NCI-H2171 treated with DMSO at 0.1 percent for 48 hours (cell line): ENCODE data around the gene NAV2.

Experiments used
- DNase-seq: peaks from one replicate; lab custom pipeline; 2025; lab: John Stamatoyannopoulos, UW

NAV2 gene

DNA sequence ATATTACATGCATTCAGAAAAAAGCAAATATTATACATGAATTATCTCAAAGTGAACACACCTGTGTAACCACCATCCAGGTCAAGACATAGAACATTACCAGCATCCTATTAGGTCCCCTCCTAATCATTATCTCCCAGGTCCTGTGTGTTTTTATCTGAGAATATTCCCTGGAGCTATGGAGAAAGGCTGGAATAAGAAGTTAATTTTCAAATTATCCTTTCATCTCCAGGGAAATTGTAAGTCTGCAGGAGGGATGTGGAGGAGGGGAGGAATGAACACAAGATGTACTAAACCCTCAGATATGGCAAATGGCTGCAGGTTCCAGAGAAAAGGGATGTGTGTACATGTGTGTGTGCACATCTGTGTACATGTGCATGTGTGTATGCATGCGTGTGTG lies 25.2 kb upstream of the NAV2 start:
- DNase-seq = no peak

DNA sequence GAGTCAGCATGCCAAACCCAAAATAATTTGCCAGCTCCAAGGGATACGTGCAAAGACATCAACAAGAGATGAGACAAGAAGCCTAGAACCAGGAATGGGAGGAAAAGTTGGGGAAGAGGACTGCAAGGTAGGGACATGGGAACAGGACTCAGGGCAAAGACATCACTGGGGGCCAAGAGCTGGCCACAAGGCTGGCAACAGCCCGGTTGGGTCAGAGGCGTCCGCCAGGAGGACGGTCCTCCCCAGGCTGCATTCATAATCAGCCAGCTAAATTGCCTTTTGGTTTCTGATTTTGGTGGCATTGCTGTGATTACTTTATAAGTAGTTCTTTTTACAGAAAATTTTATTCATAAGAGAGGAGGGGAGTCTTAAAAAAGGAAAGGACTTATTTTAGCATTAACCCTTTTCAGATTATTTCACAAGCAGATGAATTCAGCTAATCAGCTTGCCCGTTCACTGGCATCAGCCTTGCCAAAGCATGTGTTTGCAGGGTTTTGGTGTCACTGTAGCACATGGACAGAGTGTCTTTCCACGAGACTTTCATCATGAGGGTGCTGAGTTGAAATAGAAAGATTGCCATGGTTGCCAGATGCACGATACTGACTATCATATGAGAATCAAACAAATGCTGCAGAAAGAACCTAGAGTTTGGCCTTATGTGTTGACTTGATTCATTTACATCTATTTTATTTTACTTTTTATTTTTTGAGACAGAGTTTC lies 23.2 kb upstream of the NAV2 start:
- DNase-seq = no peak

DNA sequence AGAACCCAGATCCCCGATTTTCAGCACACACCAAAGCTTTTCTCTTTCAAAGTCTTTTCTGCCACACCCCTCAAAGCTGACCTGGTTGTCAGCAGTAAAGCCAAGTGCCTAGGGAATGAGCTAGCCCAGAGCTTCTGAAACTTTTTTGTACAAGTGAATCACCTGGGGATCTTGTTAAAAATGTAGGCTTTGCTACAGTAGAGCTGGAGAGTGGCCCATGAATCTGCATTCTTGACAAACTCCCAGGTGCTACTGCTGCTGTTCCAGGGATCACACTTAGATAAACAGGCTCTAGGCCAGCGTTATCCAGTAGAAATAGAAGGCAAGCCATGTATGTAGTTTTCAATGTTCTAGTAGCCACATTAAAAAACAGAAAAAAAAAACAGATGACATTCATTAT lies 21.8 kb upstream of the NAV2 start:
- DNase-seq = no peak

DNA sequence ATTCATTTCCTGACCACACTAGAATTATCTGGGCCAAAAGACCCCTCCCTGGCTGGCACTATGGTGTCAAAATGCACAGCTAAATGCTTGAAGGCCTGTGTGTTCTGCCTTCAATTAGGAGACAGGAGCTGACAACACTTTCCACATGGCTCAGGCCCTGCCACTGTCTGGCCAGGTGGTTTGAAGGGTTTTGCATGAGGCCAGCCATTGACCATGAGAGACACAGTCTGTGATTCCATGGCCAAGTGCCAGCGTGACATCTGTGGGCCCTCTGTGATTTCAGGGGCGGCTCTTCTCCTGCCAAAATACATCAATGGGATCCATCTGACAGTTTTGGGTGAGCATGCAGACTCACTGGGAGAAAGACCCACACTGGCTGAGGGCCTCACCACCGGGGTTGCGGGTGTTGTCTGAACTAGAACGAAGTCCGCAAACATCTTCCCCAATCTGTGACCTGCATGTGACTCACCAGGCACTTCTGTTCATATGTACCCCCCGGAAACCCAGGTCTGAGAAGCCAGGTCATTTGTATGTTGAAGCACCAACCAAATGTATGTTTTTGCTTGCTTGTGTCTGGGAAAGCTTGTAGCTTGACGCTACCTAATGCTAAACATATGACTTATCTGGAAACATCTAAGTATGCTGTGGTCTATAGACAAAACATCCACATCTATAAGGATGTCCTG lies 20.7 kb upstream of the NAV2 start:
- peak; percentile 32 for DNase-seq

DNA sequence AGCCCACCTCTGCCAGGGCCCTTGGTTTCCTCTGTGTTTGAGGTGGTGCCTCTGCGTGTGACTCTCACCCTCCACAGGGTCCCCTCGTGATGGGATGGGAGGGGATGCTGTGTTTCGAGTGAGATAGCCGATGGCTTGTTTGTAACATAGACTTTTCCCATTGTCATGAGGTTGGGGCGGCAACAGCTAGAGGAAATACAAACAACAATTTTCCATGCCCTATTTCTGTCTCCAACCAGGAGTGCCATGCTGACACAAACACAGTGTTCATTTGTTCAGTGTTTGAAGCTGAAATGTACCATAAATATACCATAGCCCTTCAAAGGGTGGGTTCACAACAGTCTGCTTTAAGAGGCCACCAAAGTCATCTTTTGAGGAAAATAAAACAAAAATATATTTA lies 19.5 kb upstream of the NAV2 start:
- no peak for DNase-seq

DNA sequence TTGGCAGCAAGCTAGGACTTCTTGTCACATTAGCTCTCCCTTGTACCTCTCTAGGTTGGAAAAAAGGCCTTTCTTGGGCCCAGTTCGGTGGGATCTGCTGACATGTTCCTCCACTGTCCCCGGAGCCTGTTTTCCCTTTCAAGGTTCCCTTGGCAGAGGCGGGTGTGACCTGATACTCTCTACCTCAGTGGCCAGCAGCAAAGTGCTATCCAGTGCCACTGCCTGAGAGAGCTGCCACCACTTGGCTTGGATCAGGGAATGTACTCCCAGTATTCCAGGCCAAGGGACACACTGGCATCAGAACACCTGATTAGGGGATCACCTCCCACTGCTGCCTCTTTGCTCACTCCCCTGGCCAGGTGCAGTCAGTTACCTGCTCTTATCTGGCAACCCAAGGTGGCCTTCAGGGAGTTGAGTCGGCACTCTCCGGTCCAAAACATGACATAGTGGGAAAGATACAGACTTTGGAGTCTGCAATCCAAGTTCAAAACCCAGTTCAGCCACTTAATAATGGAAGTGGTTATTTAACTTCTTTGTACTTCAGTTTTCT lies 17.8 kb upstream of the NAV2 start:
- no peak for DNase-seq

DNA sequence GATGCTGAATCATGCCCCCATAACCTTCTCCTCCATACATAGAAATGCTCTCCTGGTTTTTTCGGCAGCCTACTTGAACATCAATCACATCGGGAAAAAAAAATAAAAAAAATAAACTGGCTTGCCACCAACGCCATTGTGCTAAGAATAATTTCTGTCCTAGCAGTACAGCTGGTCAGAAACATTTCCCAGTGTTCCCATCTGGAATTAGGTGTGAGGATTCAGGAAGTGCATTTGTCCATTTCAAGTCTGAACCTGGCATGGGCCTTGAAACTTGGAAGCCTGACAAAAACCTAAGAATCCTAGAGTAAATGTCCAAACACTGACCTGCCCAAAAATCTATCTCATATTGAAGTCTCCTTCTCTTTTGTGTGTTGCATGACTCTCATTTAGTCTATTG lies 16.6 kb upstream of the NAV2 start:
- DNase-seq = no peak

DNA sequence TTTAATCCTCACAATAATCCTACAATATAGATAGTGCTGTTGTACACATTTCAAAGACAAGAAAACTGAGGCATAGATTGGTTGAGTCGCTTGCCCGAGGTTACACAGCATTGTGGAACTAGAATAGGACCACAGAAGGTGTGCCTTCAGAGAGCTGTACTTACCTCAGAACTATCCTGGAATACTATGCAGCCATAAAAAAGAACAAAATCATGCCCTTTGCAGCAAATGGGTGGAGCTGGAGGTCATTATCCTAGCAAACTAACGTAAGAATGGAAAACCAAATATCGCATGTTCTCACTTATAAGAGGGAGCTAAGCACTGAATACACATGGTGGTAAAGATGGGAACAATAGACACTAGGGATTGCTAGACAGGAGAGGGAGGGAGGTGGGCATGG lies 15.7 kb upstream of the NAV2 start:
- no peak for DNase-seq

DNA sequence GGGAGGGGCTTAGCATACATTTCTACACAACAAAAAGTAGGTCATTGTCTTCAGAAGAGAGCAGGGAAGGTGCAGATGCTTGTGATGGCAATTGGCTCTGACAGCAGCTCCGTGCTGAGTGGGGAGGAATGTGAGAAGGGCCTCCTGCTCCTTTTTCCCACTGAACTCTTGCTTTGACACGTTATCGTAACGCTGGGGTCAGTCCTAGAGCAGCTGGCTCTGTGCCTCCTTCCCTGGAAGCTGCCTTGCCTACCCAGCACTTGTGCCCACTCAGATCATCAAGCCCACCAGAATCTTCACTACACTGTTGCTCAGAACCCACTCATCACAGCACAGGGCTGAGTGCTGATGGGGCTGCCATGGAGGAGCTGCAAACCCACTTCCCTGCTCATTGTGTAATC lies 14.9 kb upstream of the NAV2 start:
- no peak for DNase-seq

DNA sequence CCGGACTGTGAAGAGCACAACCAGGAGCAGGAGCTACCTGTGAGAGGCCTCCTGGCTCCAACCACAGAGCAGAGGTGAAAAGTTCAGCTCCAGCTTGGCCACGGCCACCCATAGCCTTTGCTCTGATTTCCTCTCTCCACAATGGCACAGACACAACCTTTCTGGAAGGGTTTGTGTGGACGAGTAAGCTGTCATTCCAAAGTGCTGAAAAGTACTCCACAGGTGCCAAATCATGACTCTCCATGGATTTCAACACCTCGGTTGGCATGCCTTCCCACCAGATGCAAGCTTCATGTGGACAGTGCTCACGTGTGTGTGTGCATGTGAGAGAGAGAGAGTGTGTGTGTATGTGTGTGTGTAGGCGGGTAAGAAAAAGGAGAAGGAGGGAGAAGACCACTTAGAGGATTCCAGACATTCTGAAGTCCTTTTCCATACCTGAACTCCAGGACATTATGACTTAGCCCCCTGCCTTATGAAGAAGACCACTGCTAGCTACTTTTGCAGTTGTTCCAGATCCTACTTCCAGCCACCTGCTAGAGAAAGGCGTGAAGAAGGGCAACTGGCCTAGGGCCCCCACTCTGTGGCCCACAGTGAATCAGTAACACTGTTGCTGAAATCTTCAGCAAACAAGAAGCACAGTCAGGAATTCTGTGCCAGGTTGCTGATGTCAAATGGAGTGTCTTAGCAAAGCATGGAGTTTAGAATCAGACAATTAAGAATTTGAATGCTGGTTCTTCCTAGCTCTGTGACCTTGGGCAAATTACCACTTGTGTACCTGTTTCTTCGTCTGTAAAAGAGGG lies 13.9 kb upstream of the NAV2 start:
- no peak for DNase-seq

DNA sequence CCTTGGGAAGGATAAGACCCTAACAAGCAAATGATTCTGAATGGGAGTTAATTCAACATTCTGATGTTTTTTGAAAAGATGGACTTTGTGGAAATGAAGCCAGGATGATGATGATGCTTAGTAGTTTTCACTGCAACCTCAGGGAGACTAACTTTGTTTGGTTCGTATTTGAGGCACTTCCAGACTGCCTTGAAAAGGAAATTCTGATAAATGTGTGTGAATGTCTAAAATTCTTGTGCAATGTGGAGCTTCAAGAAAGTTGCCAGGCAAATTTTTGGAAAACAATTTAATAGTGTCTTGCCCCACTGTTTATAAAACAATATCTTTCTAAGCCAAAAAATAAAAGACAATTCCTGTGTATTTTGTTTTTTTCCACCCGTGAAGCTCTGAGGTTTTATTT lies 11.2 kb upstream of the NAV2 start:
- no peak for DNase-seq

DNA sequence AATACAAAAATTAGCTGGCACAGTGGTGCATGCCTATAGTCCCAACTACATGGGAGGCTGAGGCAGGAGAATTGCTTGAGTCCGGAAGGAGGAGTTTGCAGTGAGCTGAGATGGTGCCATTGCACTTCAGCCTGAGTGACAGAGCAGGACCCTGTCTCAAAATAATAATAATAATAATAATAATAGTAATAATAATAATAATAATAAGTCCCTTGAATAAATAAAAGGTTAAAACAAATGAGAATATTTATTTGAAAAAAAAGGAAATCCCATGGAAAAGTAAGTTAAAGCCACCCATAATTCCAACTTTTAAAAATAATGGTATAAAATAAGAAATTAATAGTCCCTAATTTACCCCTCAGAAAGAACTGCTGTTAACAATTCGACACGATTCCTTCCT lies 10.0 kb upstream of the NAV2 start:
- no peak for DNase-seq

DNA sequence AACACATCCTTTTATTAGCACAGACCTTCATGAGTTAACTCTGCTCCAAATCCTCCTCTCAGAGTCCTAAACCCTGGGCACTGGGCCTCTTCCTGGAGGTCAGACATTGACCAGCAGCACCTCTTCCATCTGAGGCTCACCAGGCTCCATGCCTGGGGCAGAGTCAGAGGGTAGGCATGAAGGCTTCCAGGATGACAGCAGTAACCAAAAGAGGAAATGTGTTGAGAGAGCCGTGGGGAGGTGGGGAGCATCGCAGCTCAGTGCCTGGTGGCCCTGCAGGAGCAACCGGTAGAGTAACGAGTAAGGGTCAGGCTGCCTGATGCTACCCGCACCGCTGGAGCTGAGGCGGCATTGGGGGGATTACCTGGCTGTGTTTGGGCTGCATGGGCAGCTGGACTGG lies 9.4 kb upstream of the NAV2 start:
- no peak for DNase-seq

DNA sequence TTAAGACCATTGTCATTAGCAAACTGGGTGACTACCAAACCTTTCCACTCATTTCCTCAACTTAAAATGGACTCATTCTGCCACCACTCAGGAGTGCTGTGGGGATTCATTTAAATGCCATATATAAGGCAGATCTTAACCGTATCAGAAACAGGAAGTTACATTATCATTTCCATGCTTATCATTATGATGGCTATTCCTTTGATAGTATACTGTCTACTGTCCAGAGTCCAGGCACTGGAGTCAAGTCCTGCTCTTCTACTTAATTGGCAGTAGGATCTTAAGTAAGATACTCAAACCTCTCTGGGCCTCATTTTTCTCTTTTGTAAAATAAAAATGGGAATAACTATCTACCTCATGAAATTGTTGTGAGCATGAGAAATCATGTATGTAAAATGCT lies 8.4 kb upstream of the NAV2 start:
- DNase-seq = no peak

DNA sequence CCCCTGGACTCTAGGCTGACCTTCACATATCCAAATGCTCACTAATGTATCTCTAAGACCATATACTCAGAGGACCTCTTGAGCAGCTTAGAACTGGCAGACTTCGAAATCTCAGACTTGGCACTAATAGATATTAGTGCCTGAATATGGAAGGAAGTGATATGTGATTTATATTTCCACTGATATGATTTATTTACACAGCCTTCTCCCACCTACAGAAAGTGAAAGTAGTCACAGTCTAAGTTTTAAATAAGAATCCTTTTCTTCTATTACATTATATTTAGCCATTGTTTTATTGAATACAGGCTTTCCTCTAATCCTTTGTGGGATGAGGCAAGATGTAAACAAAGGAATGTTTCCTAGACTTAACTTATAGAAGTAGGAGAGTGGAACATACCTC lies 6.7 kb upstream of the NAV2 start:
- DNase-seq = no peak

DNA sequence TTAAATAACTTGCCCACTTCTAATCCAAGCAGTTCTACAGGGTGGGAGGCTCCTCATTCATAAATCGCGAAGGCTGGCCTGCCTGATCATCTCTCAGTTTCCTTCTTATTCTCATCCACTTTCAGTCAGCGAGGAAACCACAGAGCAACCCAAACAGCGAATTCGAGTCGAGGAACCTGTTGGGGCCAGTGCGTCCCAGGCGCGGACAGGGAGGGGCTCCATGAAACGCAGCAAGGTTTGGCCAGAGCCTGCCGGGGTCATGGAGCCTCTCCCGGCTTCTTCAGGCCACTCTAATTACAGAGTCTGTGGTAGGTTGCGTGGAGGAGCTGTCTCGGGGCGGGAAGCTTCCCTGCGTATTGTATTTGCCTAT lies 741 bp upstream of the NAV2 start:
- DNase-seq = no peak

DNA sequence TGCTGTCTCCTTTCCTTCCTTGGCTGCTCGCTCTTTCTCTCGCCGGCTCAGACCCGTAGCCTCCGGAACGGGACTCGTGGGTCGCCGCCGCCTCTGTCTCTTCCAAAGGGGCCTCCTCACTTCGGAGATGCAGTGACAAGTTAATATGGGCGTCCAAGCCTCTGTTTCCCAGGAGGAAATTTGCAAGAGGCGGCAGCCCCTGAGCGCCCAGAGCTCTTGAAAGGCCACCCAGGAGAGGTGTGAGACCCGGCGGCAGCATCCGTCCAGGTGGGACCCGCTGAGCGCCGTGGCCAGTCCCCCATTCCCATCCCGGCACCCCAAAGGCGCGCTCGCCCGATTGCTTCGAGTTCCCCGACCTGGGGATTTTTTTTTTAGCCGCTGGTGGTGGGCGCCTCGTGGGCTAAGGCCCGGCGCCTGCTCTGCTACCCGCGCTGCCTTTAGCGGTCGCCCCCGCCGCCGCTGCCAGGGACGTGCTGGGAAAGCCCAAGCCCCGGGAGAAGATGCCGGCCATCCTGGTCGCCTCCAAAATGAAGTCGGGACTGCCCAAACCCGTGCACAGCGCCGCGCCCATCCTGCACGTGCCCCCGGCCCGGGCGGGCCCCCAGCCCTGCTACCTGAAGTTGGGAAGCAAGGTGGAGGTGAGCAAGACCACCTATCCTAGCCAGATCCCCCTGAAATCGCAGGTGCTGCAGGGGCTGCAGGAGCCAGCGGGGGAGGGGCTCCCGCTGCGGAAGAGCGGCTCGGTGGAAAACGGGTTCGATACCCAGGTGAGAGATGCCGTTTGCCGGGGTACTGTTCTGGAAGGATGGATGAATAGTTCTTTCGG lies 772 bp downstream of the NAV2 start:
- DNase-seq = no peak

DNA sequence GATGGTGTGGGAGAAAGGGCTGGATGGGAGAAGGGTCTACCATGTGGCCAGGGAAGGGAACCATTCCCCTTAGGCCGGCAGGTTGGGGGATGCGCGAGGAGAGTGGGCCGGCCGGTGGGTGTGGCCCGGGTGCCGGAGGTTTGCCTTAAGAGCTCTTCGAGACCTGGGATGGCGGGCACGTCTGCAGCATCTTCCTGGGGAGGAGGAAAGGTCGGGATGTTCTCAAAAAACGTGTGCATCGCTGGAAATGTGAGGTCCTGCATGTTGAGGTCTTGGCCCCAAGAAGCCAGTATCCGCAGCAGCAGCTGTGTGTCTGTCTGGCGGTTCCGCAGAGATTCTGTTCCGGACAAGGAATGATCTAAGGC lies 1.4 kb downstream of the NAV2 start:
- no peak for DNase-seq

DNA sequence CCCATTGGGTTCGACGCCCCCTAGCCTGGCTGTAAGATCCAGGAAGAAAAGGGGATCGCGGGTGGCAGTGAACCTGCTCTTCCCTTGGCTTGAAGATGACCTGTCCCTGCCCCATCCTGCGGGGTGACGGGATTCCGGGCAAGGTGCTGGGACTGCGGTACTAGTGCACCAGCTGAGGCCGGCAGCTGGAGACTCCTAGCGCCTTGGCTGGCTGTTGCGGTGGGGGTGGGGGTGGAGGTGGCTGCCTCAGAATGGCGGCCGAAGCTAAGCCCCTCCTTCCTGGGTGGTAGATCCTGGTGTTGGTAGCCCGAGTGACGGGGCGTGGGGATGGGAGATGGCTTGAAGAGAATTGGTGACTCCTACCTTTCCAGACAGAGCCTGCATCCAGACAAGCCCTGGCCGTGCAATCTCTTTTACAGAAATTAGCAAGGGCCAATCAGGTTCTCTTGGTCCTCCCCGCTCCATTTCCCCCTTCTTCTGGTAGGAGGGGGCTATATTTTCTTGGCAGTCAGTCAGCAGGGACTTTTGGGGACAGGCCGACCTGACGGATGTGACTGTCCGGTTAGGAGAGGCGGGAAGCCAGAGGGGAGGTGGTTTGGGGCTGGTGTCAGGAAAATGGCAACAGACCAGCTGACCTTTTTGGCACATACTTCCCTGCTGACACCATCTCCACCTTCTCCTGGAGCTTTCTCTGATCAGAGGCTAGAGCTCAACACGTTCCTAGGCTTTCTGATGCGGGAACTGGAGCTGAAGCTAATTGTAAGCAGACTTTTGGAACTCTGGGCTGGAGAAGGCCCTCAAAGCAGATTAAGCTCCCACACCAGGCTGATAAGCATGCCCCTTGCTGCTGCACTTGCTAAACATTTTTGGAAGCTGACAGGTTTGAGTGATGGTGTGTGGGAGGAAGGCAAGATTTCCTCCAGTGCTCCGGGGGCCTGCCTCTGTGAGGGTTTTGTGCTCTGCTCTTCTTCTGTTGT lies 2.0 kb downstream of the NAV2 start:
- DNase-seq = peak; percentile 43

DNA sequence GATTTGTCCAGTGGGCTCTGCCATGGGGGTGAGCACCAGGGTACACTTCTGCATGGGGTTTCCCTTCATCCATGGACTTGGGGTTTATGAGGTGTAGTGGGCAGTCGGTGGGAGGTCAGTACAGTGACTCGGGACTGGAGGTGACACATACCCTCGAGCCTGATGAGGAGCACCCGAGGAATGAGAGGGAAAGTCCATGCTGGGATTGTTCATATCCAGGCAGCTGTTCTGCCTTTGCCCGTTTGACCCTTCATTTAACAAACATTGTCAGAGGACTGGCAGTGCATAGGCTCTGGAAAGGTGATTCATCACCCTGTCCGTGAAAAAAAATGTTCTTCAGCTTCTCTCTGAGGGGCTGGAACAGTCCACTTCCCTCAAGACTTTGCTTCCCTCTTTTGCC lies 2.7 kb downstream of the NAV2 start:
- no peak for DNase-seq

DNA sequence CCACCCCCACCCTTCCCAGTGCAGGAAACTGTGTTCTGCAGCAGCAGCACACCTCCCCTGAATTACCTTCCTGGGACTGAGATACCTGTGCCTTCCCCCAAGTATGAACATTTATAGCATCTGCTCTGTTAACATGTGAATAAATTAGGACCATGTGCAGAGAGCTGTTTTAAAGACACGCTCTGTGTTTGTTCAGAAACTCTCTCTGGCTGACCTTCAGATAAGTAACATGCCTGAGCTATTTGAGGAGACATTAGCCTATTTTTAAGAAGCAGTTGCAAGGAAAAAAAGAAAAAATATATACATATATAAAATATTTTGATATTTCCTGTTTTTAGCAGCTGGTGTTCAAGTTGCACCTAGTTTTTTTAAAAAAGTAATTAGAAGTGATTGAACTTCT lies 5.4 kb downstream of the NAV2 start:
- DNase-seq = no peak
